Bladder microvascular endothelial cell (primary cell): ENCODE measurements around the gene SNX25. TPM values are rescaled to one million over a fixed set of nuclear protein-coding genes. Genes with fewer than 3 reads are reported as not detected.

ENCODE experiments used
- total RNA-seq: library from RNA; depleted of rRNA; stranded (reverse); fragments of >200 nt; gene quantifications from 2 replicates; pipeline ENCODE4 v1.2.3, GENCODE V29; 2014

SNX25 gene
- 14.9 and 53.5 TPM in 2 replicates for total RNA-seq

DNA sequence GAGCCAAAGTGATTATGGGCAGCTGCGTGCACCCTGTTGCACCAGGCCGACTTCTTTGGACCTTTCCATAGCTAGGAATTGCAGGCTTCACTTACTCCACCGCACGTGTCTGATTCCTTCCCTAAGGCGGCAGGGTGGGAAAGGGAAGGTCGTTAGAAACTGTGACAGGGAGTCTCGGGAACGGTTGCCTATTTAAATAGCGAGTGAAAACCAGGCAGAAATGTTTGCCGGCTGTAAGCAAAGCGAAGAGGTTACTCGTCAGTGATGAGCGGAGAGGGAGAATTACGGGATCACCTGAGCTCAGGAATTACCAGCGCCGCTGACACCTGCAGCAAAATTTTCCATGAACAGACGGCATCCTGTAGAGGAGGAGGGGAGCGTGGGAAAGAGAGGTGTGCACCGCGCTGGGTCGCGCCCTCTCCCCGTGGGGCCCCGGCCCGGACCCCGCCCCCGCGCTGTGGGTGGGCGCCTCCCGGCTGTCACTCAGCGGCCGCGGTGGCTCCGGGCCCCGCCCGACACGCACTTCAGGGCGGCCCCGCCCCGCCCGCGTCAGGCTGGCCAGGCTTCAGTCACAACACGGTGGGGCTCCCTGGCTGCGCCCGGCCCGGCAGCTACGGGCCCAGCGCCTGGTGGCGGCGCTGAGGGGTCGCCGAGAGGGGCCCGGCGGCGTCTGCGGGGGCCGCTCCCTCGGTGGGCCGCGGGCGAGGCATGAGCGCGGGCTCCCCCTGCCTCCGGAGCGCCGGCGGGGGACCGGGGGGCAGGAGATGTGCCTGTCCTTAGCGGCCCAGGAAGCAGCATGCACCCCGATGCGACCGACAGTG lies at the start of gene SNX25:
TSS of gene SNX25 (plus strand) at position 568 of the 821 bp plus-strand sequence. CDS start at position 797, 229 bp downstream.

DNA sequence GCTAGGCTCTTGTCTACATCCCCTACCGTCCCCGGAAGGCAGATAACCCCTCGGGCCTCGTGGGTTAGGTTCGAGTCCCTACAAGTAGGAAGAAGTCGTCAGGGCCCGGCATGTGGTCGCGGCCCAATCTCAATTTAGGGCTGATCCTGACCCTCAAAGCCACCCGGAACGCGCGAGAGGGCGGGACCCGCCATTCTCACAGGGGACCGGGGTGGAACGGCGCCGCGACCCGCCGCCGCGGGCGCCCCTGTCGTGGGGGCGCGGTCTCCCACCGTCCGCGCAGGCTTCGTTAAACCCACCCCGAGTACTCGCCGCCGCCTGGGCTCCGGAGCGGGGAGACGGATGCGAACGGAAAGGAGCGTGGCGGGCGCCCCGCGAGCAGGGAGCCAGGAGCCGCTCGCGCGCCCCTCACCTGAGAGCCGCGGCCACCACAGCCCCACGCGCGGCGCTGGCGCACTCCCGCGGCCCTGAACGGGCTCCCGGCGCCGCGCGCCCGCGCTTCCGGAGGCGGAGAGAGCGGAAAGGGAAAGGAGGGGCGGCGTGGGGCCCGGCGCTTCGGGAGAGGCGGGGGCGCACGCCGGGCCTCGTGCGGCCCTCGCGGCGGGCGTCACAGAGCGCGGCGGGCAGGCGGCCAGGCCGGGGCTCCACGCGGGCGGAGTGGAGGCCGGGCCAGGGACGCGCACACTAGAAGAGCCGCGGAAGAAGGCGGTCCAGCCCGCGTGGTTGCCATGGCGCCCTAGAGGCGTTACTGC lies 5.7 kb upstream of the SNX25 start, which contains the start of gene CFAP97:
TSS of gene CFAP97 (minus strand) at position 515 of the 752 bp plus-strand sequence. CDS start 12,804 bp downstream, outside the sequence.

DNA sequence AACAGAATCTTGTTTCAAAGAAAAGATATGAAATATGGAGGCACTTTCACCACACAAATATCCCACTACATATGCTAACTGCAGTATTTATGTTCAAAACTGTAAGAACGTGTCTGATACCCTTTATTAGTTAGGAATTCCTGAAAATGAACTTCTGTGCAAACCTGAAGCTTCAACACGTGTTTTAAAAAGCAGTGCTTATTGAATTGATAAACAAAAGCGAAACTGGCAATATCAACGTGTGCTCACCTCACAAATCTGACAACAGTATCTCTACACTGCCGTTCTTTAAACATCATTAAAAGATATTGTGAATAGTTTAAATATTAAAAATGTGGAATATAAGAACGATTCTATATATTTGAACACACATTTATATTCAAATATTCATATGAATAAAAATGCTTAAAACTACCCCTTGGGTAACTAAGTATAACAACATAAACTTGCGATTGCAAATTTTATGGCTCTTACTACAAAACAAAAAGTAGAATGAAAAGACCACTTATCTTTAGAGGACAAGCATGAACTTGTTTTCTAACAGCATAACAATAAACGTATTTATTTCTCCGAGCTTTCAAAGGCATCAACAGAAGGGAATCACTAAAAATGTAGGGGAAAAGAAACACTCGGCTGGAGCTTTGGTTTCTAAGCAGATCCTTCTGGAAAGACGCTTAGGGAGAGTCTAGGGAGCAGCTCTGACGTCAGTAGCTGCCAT lies 186.0 kb downstream of the SNX25 start, which contains the start of gene LRP2BP:
TSS of gene LRP2BP (minus strand) at position 687 of the 718 bp plus-strand sequence. CDS start 17,738 bp downstream, outside the sequence.

DNA sequence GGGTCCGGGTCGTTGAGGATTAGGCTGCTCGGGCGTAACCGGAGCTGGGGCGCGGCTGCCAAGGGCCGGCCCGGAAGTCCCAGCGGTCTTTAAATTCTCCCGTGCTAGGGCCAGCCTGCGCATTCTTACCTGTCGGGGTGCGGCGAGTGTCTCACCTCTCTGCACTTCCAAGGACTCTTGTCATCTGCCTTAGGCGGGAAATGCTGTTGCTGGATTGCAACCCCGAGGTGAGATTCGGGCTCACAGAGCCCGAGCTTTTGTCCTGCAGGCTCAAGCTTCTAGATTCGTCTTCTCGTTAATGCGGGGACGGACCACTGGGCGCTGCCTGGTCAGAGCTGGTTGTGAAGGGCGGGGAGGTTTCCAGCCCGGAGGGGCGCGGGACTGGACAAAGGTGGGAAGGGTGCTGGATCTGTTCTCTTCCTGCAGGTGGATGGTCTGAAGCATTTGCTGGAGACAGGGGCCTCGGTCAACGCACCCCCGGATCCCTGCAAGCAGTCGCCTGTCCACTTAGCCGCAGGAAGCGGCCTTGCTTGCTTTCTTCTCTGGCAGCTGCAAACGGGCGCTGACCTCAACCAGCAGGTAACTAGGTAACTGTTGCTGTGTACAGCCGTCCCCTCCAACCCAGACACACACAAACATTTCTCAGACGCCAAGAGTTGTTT lies 187.5 kb downstream of the SNX25 start, which contains the start of gene ANKRD37:
TSS of gene ANKRD37 (plus strand) at position 118 of the 662 bp plus-strand sequence. CDS start at position 201, 83 bp downstream.

Other genes with a start within 250 kb of the SNX25 start
- not detected in 2 replicates for gene HELT, start 191.1 kb upstream of the SNX25 start, total RNA-seq
- gene SLC25A4, start 66.3 kb upstream of the SNX25 start, total RNA-seq = 4.7 and 11.8 TPM in 2 replicates
- 12.3 and 34.1 TPM in 2 replicates for gene CFAP97, start 5.6 kb upstream of the SNX25 start, total RNA-seq
- 0.16 and 0.94 TPM in 2 replicates for gene LRP2BP, start 186.3 kb downstream of the SNX25 start, total RNA-seq
- 1.9 and 8.9 TPM in 2 replicates for gene ANKRD37, start 187.2 kb downstream of the SNX25 start, total RNA-seq
- gene UFSP2, start 216.4 kb downstream of the SNX25 start, total RNA-seq = 33.7 and 41.3 TPM in 2 replicates